Fibroblast of lung (primary cell): Measurements from ENCODE around the gene IL3RA. TPM values are rescaled to one million over a fixed set of nuclear protein-coding genes. Genes with fewer than 3 reads are reported as not detected.

ENCODE experiments used
- DNase-seq, 2 donors: peaks; one replicate each; pipeline versions ENCODE4 v3.0.0 to v3.0.0-alpha.2; 2010; ENCODE audit warnings: low read depth in 2 of 2
- H2AFZ ChIP-seq: 2 replicates; pipeline ENCODE4 v1.5.1; 2012; ENCODE audit warnings: low read length, control low read depth, inconsistent platforms
- H3K27ac ChIP-seq: 2 replicates; pipeline ENCODE4 v1.5.1; 2011; ENCODE audit warnings: low read length, control low read depth; ENCODE audit not compliant: insufficient read depth
- H3K27me3 ChIP-seq: 2 replicates; pipeline ENCODE4 v1.5.1; 2011; ENCODE audit warnings: mild to moderate bottlenecking, low read length; ENCODE audit not compliant: control insufficient read depth, insufficient read depth
- H3K36me3 ChIP-seq: 2 replicates; pipeline ENCODE4 v1.5.1; 2011; ENCODE audit warnings: low read length; ENCODE audit not compliant: control insufficient read depth, insufficient read depth
- H3K4me1 ChIP-seq: 2 replicates; pipeline ENCODE4 v1.5.1; 2011; ENCODE audit warnings: low read length; ENCODE audit not compliant: control insufficient read depth, insufficient read depth; ENCODE audit errors: extremely low read depth
- H3K4me2 ChIP-seq: 2 replicates; pipeline ENCODE4 v1.5.1; 2011; ENCODE audit warnings: low read length, control low read depth; ENCODE audit not compliant: insufficient read depth; ENCODE audit errors: extremely low read depth
- H3K4me3 ChIP-seq, 4 experiments: fragments of 200-600 bp in 1 of 4; sonication (generic) in 1 of 4; replicated peaks in 1 of 4; 2 replicates each; pipeline ENCODE4 v1.5.1; 2011 to 2016; ENCODE audit warnings: low read length in 4 of 4, low read depth in 3 of 4, mild to moderate bottlenecking in 3 of 4, control low read depth in 2 of 4, inconsistent platforms in 1 of 4, mixed read lengths in 1 of 4; ENCODE audit not compliant: insufficient read depth in 1 of 4; ENCODE audit errors: control extremely low read depth in 1 of 4
- H3K79me2 ChIP-seq: 2 replicates; pipeline ENCODE4 v1.5.1; 2012; ENCODE audit warnings: mild to moderate bottlenecking, low read length, inconsistent platforms; ENCODE audit not compliant: control insufficient read depth, insufficient read depth
- H3K9ac ChIP-seq: 2 replicates; pipeline ENCODE4 v1.5.1; 2011; ENCODE audit warnings: mild to moderate bottlenecking, low read length, control low read depth; ENCODE audit not compliant: insufficient read depth
- H3K9me3 ChIP-seq: 2 replicates; pipeline ENCODE4 v1.5.1; 2012; ENCODE audit warnings: low read depth, low read length; ENCODE audit not compliant: control insufficient read depth, insufficient read depth
- H4K20me1 ChIP-seq: 2 replicates; pipeline ENCODE4 v1.5.1; 2011; ENCODE audit warnings: low read length; ENCODE audit not compliant: control insufficient read depth, insufficient read depth; ENCODE audit errors: extremely low read depth
- CTCF ChIP-seq, 2 donors: IDR thresholded peaks in 1 of 2; conservative IDR thresholded peaks in 1 of 2; 1 replicate in 1 of 2; 2 replicates in 1 of 2; pipeline ENCODE4 v1.5.1; 2011 to 2012; ENCODE audit warnings: low read length in 2 of 2, control low read depth in 1 of 2, inconsistent platforms in 1 of 2, low read depth in 1 of 2, mild to moderate bottlenecking in 1 of 2
- EZH2 ChIP-seq: IDR thresholded peaks from 2 replicates; pipeline ENCODE4 v1.5.1; 2012; ENCODE audit warnings: low read length, control low read depth, mild to moderate bottlenecking; ENCODE audit errors: missing control alignments
- polyA plus RNA-seq, 2 donors: library from polyadenylated mRNA; depleted of rRNA in 1 of 2; stranded (reverse) in 1 of 2; unstranded in 1 of 2; fragments of >200 nt; gene quantifications; 2 replicates each; pipeline ENCODE4 v1.2.1, GENCODE V29; 2011 to 2012; ENCODE audit warnings: missing spikeins in 1 of 2
- total RNA-seq: library from RNA; depleted of rRNA; stranded (reverse); fragments of >200 nt; gene quantifications from 2 replicates; pipeline ENCODE4 v1.2.1, GENCODE V29; 2014

The IL3RA gene
- total and polyA plus RNA-seq, 2 donors (not counting 1 experiment from before 2014, with no cell fraction given) = under 0.01 to 0.03 TPM

DNA sequence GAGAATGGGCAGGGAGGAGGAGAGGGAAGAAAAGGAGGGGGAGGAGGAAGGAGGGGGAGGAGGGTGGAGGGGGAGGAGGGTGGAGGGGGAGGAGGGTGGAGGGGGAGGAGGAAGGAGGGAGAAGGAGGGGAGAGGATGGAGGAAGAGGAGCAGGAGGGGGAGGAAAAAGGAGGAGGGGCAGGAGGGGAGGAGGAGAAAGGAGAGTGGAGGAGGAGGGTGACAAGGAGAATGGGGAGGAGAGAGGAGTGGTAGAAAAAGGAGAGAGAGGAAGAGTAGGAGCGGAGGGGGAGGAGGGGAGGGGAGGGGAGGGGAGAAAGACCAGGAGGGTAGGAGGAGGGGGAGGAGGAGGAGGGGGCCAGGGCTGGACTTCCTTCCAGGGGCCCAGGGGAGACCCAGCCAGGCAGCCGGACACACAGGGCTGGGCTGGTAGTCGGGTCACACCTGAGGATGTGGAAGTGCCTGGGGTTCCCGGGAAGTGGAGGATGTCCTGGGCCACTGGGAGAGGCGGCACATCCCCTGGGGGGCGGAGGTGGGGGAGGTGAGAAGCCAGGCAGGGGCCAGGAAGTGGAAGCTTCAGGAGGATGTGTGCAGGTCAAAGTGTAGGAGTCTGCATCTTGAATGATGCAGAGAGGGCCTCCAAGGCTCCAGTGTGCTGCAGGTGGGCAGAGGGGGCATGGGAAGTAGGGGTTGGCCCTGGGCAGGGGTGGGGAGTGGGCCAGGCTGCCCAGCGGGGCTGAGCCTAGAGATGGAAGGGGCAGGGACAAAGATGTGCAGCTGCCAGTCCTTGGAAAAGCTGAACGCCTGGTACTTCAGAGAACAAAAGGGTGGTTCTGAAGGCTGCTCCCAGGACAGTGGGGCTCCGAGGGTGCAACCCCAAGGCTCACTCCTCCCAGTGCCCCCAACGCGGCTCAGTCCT, 18.8 kb downstream of the IL3RA start:
- H3K9ac ChIP-seq = no peak overlapping the region
- H3K27me3 ChIP-seq = no peaks in the 10 kb centered on the region
- no peak overlapping the region for H2AFZ ChIP-seq
- H4K20me1 ChIP-seq = no peaks in the 10 kb centered on the region
- TF ChIP-seq CTCF (conservative IDR thresholded peaks at IDR 0.05 in 1 of 2, IDR thresholded peaks at IDR 0.05 in 1 of 2; ENCODE audit: low read depth in 1 of 2, low read length in 2 of 2) (no peak), EZH2 (no peak)
- no peak overlapping the region for H3K4me2 ChIP-seq
- H3K9me3 ChIP-seq = no peaks in the 10 kb centered on the region
- no peak for DNase-seq
- no peak overlapping the region for H3K4me3 ChIP-seq
- no peak overlapping the region for H3K27ac ChIP-seq
- no peaks in the 10 kb centered on the region for H3K79me2 ChIP-seq
- H3K36me3 ChIP-seq = no peaks in the 10 kb centered on the region
- no peaks in the 10 kb centered on the region for H3K4me1 ChIP-seq

DNA sequence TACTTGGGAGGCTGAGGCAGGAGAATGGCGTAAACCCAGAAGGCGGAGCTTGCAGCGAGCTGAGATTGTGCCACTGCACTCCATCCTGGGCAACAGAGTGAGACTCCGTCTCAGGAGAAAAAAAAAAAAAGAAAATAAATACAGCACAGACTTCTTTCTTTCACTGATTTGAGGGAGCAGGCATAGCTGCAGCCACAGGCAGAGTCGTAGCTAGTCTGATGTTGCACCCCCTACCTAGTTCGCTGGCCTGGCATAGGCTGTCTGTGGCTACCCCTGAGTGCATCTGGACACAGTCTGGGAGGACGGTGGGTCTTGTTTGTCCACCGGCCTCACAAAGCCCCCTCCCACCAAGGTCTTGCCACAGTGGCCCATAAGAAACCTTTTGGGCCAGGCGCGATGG, 21.4 kb downstream of the IL3RA start:
- H3K27ac ChIP-seq = no peak overlapping the region
- no peak overlapping the region for H3K4me3 ChIP-seq
- DNase-seq = no peak
- H3K27me3 ChIP-seq = no peaks in the 10 kb centered on the region
- no peaks in the 10 kb centered on the region for H3K79me2 ChIP-seq
- H3K9me3 ChIP-seq = no peaks in the 10 kb centered on the region
- TF ChIP-seq CTCF (conservative IDR thresholded peaks at IDR 0.05 in 1 of 2, IDR thresholded peaks at IDR 0.05 in 1 of 2; ENCODE audit: low read depth in 1 of 2, low read length in 2 of 2) = no peak
- no peak for TF ChIP-seq EZH2
- H4K20me1 ChIP-seq = no peaks in the 10 kb centered on the region
- H3K4me1 ChIP-seq = no peaks in the 10 kb centered on the region
- H3K9ac ChIP-seq = no peak overlapping the region
- H3K4me2 ChIP-seq = no peak overlapping the region
- no peaks in the 10 kb centered on the region for H3K36me3 ChIP-seq
- H2AFZ ChIP-seq = no peak overlapping the region

- DNase-seq = no peak
- TF ChIP-seq EZH2 (no peak), CTCF (conservative IDR thresholded peaks at IDR 0.05 in 1 of 2, IDR thresholded peaks at IDR 0.05 in 1 of 2; ENCODE audit: low read depth in 1 of 2, low read length in 2 of 2) (no peak)
- Histone ChIP-seq H3K4me1 (no peaks in the 10 kb centered on the region), H3K9ac (no peak overlapping the region), H3K27me3 (no peaks in the 10 kb centered on the region), H3K4me2 (no peak overlapping the region), H3K79me2 (no peaks in the 10 kb centered on the region), H3K27ac (no peak overlapping the region), H3K36me3 (no peaks in the 10 kb centered on the region), H2AFZ (no peak overlapping the region), H3K4me3 (no peak overlapping the region), H3K9me3 (no peaks in the 10 kb centered on the region), H4K20me1 (no peaks in the 10 kb centered on the region)
These were observed 22.4 kb downstream of the IL3RA start for GRCh38 chrX:1358793-1359476.
